HG03039 (cell line): ENCODE data around the gene PEX19.

Experiments
- ATAC-seq: cut with Tn5 transposase; IDR thresholded peaks from one replicate; pipeline ENCODE4 v1.9.1; 2021; ENCODE audit warnings: mild to moderate bottlenecking, moderate library complexity; ENCODE audit not compliant: unreplicated experiment

PEX19 gene

DNA sequence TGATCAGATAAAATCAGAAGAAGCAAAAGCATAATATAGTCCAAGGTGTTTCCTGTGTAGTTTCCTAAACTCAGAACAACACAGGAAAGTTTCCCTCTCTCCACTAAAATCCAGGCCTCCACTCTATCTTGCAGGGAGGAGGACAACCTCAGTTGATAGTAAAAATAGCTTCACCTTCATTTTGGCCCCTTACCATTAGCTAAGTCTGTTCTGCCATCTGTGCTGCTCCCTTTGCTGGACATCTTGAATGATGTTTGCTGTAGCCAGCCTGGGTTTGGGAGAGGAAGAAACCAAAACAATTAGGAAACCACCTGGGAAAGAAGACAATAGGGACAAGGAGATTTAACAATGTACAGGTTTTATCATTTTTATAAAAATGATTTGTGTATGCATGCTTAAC is 41.2 kb downstream of the PEX19 start:
- no peak for ATAC-seq

DNA sequence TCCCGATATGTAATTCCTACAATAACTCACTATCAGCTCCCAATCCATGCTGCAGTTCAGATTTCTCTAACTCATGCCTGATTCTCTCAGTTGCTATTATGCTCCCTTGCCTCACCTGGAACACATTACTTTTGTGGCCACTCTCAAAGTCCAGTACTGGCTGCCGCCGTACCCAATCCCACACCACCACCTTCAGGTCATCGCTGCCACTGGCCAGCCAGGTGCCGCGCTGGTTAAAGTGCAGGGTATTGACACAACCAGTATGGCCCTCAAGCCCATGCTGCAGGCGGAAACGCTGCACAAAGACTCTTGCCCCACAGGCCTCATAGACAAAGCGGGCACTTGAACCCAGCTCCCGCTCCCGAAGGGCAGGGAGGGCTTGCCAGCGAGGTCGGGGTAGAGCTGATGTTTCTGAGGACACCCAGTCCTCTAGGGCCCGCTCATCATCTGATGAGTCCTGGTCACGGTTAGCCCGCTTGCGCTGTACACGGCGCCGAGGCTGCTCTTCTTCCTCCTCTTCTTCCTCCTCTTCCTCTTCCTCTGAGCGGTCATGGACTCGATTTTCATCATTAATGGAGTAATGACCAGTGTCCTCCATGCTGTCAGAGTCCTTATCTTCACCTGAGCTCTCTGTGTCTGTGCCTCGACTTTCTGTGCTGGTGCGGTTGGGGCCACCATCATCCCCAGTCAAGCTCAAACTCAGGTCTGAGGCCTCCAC is 45.2 kb downstream of the PEX19 start:
- no peak for ATAC-seq

DNA sequence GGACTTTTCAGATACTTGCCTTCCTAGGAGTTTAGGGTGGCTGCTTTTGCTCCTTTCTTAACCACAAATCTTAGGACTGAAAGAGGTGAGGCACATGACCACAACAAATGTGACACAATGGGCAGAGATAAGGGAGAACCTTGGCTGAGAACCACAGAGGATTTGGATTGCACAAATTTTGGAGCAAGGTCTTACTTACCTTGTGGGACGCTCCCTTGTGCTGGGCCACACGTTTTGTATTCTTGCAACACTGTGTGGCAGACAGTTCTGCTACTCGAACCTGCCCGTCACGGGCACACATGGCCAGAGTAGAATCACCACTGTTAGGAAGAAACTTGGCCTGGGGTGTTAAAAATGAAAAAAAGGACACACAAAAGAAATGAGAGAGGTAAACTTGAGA is 46.5 kb downstream of the PEX19 start:
- no peak for ATAC-seq

DNA sequence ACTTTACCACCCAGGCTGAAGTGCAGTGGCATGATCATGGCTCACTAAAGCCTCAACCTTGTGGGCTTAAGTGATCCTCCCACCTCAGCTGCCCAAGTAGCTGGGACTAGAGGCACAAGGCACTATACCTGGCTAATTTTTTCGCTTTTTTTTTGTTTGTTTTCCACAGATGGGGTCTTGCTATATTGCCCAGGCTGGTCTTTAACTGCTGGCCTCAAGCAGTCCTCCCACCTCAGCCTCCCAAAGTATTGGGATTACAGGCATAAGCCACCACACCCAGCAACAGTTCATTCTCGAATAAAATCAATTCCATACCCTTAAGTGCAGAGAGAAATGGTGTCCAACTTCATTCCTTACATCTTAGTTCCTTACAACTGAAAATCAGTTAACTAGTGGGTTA is 47.4 kb downstream of the PEX19 start:
- no peak for ATAC-seq

DNA sequence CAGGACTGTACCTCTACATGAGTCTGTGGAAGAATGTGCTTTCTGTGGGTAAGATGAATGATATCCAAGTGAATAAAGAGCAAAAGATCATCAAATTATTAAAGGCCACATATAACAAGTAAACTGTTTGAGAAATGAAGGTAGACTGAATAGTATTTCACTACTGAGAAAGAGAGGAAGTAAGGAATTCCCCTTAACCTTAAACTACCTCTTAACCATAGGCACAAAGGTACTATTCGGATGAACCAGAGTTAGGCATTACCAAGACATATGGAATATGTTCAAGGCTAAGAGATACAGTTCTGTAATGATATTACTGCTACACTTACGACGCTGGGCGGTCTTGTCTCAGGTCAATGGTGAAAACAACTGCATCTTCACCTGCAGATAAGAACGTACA is 48.1 kb downstream of the PEX19 start:
- no peak for ATAC-seq

DNA sequence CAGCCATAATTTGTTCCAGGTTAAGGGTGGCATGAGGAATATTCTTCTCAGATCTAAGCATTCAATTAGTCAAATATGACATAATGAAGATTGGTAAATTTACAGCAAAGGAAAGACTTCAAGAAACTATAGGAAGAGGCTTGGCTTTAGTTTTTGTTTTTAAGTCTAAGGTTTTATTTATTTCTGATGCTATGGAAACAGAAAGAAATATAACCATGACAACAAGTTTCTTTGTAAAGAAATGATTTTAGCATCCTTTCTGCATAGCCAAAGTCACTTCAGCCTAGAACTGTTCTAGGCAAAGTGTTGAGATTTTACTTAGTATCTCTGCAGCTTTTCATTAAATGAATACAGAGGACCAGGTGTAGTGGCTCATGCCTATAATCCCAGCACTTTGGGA is 52.0 kb downstream of the PEX19 start:
- ATAC-seq = no peak

DNA sequence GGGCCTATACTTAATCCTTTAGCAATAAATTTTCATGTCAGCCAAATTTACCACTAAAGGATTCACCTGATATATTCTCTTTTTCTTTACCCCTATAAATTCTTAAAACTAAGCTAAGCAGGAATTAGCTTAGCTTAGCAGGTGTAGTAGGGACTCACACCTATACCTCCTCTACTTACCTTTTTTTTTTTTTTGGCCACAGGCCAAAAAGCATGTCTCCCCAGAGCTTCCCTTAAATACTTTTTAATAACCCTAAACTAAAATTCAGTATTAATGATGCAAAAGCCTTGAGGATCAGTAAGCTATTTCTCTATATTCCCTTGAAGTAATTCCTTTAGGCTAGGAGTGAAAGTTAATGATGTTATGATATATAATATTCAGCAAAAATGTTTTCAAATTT is 56.5 kb downstream of the PEX19 start:
- ATAC-seq = no peak

DNA sequence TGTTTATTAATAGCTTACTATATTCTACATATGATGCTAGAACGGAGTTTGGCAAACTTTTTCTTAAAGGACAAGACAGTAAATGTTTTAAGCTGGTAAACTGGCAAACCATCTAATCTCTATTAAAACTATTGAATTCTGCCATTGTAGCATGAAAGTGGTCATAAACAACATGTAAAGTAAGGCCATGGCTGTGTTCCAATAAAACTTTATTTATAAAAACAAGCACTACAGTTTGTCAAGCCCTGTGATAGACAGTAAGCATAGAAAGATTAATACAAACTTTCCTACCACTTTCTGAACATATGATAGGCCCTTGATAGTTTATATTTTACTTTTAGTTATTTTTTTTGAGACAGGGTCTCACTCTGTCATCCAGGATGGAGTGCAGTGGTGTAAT is 57.4 kb downstream of the PEX19 start:
- no peak for ATAC-seq

DNA sequence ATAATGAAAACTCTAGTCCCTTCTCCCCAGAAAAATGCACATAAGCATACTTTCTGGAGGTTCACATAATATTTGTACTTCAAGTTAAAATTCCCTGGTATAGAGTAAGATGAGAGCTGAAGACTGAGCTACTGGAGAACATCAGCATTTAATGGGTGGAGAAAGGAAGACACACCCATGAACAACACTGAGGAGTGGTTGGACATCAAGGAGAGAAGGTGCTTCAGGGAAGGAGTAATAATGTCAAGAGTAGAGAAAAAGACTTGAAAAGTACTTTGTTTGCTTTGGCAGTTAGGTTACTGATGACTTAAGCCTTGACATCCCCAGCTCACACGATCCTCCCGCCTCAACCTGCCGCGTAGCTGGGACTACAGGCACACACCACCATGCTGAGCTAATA is 57.9 kb downstream of the PEX19 start:
- no peak for ATAC-seq
